SU-DHL-6 (cell line): Measurements from ENCODE around the gene CACNA1C.

Experiments used
- EZH2phosphoT487 ChIP-seq: fragments of 200-600 bp; sonication (generic), shearing (Covaris generic); conservative IDR thresholded peaks from 2 replicates; pipeline ENCODE4 v1.6.1; 2018; ENCODE audit warnings: mild to moderate bottlenecking, antibody characterized with exemption, low read length, moderate library complexity, mixed read lengths
- TF ChIP-seq, protein P1 (sequence below): fragments of 200-600 bp; sonication (generic); IDR thresholded peaks from one replicate; pipeline ENCODE4 v1.5.1; 2017; ENCODE audit warnings: antibody characterized with exemption, mild to moderate bottlenecking, low read length, moderate library complexity; ENCODE audit not compliant: insufficient read depth, poor library complexity, severe bottlenecking

DNA sequence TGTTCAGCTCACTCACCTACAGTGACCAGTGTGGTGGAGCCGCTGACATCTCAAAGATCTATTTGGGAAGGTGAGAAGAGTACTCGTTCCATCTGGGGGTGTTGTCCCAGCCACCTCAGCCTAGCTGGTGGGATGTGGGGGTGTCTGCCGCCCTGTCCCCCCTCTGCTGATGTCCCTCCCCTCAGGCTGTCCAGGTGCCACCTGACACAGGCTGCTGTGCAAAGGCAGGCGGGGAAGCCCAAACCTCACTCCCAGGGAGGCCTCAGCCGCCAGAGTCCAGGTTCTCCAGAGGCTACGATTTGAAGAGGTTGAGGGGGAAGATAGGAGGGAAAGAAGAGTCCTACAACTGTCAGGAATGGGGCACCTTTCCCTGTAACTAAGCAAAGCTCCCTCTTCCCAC is 690.7 kb downstream of the CACNA1C start:
- TF ChIP-seq, protein P1, sequence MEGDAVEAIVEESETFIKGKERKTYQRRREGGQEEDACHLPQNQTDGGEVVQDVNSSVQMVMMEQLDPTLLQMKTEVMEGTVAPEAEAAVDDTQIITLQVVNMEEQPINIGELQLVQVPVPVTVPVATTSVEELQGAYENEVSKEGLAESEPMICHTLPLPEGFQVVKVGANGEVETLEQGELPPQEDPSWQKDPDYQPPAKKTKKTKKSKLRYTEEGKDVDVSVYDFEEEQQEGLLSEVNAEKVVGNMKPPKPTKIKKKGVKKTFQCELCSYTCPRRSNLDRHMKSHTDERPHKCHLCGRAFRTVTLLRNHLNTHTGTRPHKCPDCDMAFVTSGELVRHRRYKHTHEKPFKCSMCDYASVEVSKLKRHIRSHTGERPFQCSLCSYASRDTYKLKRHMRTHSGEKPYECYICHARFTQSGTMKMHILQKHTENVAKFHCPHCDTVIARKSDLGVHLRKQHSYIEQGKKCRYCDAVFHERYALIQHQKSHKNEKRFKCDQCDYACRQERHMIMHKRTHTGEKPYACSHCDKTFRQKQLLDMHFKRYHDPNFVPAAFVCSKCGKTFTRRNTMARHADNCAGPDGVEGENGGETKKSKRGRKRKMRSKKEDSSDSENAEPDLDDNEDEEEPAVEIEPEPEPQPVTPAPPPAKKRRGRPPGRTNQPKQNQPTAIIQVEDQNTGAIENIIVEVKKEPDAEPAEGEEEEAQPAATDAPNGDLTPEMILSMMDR, result no peak
- no peak for TF ChIP-seq EZH2phosphoT487
